ENCODE measurements around the gene ATP5F1D.

ATP5F1D gene

GRCh38 chr19:1256646-1257474, 15.3 kb downstream of the ATP5F1D start:
- no peak overlapping the region for H3K4me2 ChIP-seq (ENCODE audit: low read length)
- H3K79me2 ChIP-seq, result no peaks in the 10 kb centered on the region
- peaks cover 9% of the 10 kb centered on the region for H3K4me1 ChIP-seq
- no peak overlapping the region for H3K27ac ChIP-seq
- H3K4me3 ChIP-seq (ENCODE audit: low read depth, low read length), result no peak overlapping the region
- H2AFZ ChIP-seq, result no peak overlapping the region
- TF ChIP-seq CTCF (IDR thresholded peaks at IDR 0.05), result no peak
- H3K36me3 ChIP-seq (ENCODE audit: control insufficient read depth, insufficient read depth, low read length), result no peaks in the 10 kb centered on the region
- H3K9ac ChIP-seq, result no peak overlapping the region
- no peaks in the 10 kb centered on the region for H3K27me3 ChIP-seq (ENCODE audit: control insufficient read depth, insufficient read depth, low read length)
- no peaks in the 10 kb centered on the region for H3K9me3 ChIP-seq (ENCODE audit: control insufficient read depth, low read length)

GRCh38 chr19:1257475-1258162, 16.1 kb downstream of the ATP5F1D start:
- Histone ChIP-seq H3K27me3 (ENCODE audit: control insufficient read depth, insufficient read depth, low read length) (no peaks in the 10 kb centered on the region), H2AFZ (no peak overlapping the region), H3K9me3 (ENCODE audit: control insufficient read depth, low read length) (no peaks in the 10 kb centered on the region), H3K9ac (no peak overlapping the region), H3K4me2 (ENCODE audit: low read length) (no peak overlapping the region), H3K27ac (no peak overlapping the region), H3K4me3 (ENCODE audit: low read depth, low read length) (no peak overlapping the region), H3K4me1 (peaks cover 16% of the 10 kb centered on the region), H3K79me2 (no peaks in the 10 kb centered on the region), H3K36me3 (ENCODE audit: control insufficient read depth, insufficient read depth, low read length) (no peaks in the 10 kb centered on the region)
- TF ChIP-seq CTCF (IDR thresholded peaks at IDR 0.05), result no peak

GRCh38 chr19:1258163-1258492, 16.6 kb downstream of the ATP5F1D start:
- H3K27me3 ChIP-seq (ENCODE audit: control insufficient read depth, insufficient read depth, low read length), result no peaks in the 10 kb centered on the region
- peaks cover 19% of the 10 kb centered on the region for H3K4me1 ChIP-seq
- H3K79me2 ChIP-seq, result no peaks in the 10 kb centered on the region
- no peak overlapping the region for H3K27ac ChIP-seq
- no peaks in the 10 kb centered on the region for H3K36me3 ChIP-seq (ENCODE audit: control insufficient read depth, insufficient read depth, low read length)
- H3K9me3 ChIP-seq (ENCODE audit: control insufficient read depth, low read length), result no peaks in the 10 kb centered on the region
- no peak for TF ChIP-seq CTCF (IDR thresholded peaks at IDR 0.05)
- no peak overlapping the region for H3K4me2 ChIP-seq (ENCODE audit: low read length)
- H3K4me3 ChIP-seq (ENCODE audit: low read depth, low read length), result no peak overlapping the region
- no peak overlapping the region for H3K9ac ChIP-seq
- H2AFZ ChIP-seq, result no peak overlapping the region

GRCh38 chr19:1258707-1259205, 17.2 kb downstream of the ATP5F1D start:
- Histone ChIP-seq H3K4me3 (ENCODE audit: low read depth, low read length) (no peak overlapping the region), H3K36me3 (ENCODE audit: control insufficient read depth, insufficient read depth, low read length) (no peaks in the 10 kb centered on the region), H3K9me3 (ENCODE audit: control insufficient read depth, low read length) (no peaks in the 10 kb centered on the region), H3K27ac (peak overlapping the region; percentile 84), H3K9ac (no peak overlapping the region), H3K4me1 (peaks cover 25% of the 10 kb centered on the region), H3K4me2 (ENCODE audit: low read length) (peak overlapping the region; percentile 22), H3K27me3 (ENCODE audit: control insufficient read depth, insufficient read depth, low read length) (no peaks in the 10 kb centered on the region), H3K79me2 (no peaks in the 10 kb centered on the region), H2AFZ (no peak overlapping the region)
- TF ChIP-seq CTCF (IDR thresholded peaks at IDR 0.05), result no peak
